Measurements from ENCODE around the gene SPAG6. TPM values are rescaled to one million over a fixed set of nuclear protein-coding genes. Genes with fewer than 3 reads are reported as not detected.

The SPAG6 gene
- total RNA-seq, 2 donors from 2014 or later = not detected

- no peaks in the 10 kb centered on the region for H3K4me1 ChIP-seq (ENCODE audit: control insufficient read depth in 1 of 2, low read depth in 2 of 2)
- no peaks in the 10 kb centered on the region for H3K36me3 ChIP-seq
- H3K27ac ChIP-seq = no peak overlapping the region
- no peak for TF ChIP-seq CTCF (IDR thresholded peaks at IDR 0.05)
- no peak overlapping the region for H3K4me3 ChIP-seq
- H3K9me3 ChIP-seq = no peaks in the 10 kb centered on the region
- no peak for ATAC-seq (ENCODE audit: insufficient number of reproducible peaks, low FRiP score, low read depth)
- DNase-seq (ENCODE audit: low spot score) = no peak
- H3K27me3 ChIP-seq (replicated peaks; ENCODE audit: insufficient read depth) = no peaks in the 10 kb centered on the region
Measured at GRCh38 chr10:22460101-22460500, 114.8 kb downstream of the SPAG6 start.

GRCh38 chr10:22460531-22461403, 115.5 kb downstream of the SPAG6 start:
- Histone ChIP-seq H3K27ac (no peak overlapping the region), H3K4me3 (no peak overlapping the region)
- no peak for TF ChIP-seq CTCF (IDR thresholded peaks at IDR 0.05)

GRCh38 chr10:22461891-22462290, 116.6 kb downstream of the SPAG6 start:
- Histone ChIP-seq H3K36me3 (no peaks in the 10 kb centered on the region), H3K27ac (no peak overlapping the region), H3K4me1 (ENCODE audit: control insufficient read depth in 1 of 2, low read depth in 2 of 2) (no peaks in the 10 kb centered on the region), H3K4me3 (no peak overlapping the region), H3K9me3 (no peaks in the 10 kb centered on the region), H3K27me3 (replicated peaks; ENCODE audit: insufficient read depth) (no peaks in the 10 kb centered on the region)
- DNase-seq (ENCODE audit: low spot score) = no peak
- ATAC-seq (ENCODE audit: insufficient number of reproducible peaks, low FRiP score, low read depth) = no peak
- no peak for TF ChIP-seq CTCF (IDR thresholded peaks at IDR 0.05)

More at GRCh38 chr10:22460531-22461403, 115.5 kb downstream of the SPAG6 start:
- ATAC-seq (ENCODE audit: insufficient number of reproducible peaks, low FRiP score, low read depth) (no peak), DNase-seq (ENCODE audit: low spot score) (no peak)
- Histone ChIP-seq H3K27me3 (replicated peaks; ENCODE audit: insufficient read depth) (no peaks in the 10 kb centered on the region), H3K36me3 (no peaks in the 10 kb centered on the region), H3K9me3 (no peaks in the 10 kb centered on the region), H3K4me1 (ENCODE audit: control insufficient read depth in 1 of 2, low read depth in 2 of 2) (no peaks in the 10 kb centered on the region)

- Histone ChIP-seq H3K36me3 (no peaks in the 10 kb centered on the region), H3K27ac (no peak overlapping the region), H3K27me3 (replicated peaks; ENCODE audit: insufficient read depth) (no peaks in the 10 kb centered on the region), H3K4me1 (ENCODE audit: control insufficient read depth in 1 of 2, low read depth in 2 of 2) (no peaks in the 10 kb centered on the region), H3K9me3 (no peaks in the 10 kb centered on the region), H3K4me3 (no peak overlapping the region)
- no peak for TF ChIP-seq CTCF (IDR thresholded peaks at IDR 0.05)
- ATAC-seq (ENCODE audit: insufficient number of reproducible peaks, low FRiP score, low read depth) (no peak), DNase-seq (ENCODE audit: low spot score) (no peak)
Measured at GRCh38 chr10:22463255-22463654, 118.0 kb downstream of the SPAG6 start.

- no peak for DNase-seq (ENCODE audit: low spot score)
- Histone ChIP-seq H3K4me3 (no peak overlapping the region), H3K9me3 (no peaks in the 10 kb centered on the region), H3K27ac (no peak overlapping the region), H3K4me1 (ENCODE audit: control insufficient read depth in 1 of 2, low read depth in 2 of 2) (no peaks in the 10 kb centered on the region), H3K27me3 (replicated peaks; ENCODE audit: insufficient read depth) (no peaks in the 10 kb centered on the region), H3K36me3 (no peaks in the 10 kb centered on the region)
- no peak for TF ChIP-seq CTCF (IDR thresholded peaks at IDR 0.05)
- no peak for ATAC-seq (ENCODE audit: insufficient number of reproducible peaks, low FRiP score, low read depth)
Measured at GRCh38 chr10:22464966-22465629, 119.8 kb downstream of the SPAG6 start.
